Measurements from ENCODE around the gene SH2D3A.

The SH2D3A gene

DNA sequence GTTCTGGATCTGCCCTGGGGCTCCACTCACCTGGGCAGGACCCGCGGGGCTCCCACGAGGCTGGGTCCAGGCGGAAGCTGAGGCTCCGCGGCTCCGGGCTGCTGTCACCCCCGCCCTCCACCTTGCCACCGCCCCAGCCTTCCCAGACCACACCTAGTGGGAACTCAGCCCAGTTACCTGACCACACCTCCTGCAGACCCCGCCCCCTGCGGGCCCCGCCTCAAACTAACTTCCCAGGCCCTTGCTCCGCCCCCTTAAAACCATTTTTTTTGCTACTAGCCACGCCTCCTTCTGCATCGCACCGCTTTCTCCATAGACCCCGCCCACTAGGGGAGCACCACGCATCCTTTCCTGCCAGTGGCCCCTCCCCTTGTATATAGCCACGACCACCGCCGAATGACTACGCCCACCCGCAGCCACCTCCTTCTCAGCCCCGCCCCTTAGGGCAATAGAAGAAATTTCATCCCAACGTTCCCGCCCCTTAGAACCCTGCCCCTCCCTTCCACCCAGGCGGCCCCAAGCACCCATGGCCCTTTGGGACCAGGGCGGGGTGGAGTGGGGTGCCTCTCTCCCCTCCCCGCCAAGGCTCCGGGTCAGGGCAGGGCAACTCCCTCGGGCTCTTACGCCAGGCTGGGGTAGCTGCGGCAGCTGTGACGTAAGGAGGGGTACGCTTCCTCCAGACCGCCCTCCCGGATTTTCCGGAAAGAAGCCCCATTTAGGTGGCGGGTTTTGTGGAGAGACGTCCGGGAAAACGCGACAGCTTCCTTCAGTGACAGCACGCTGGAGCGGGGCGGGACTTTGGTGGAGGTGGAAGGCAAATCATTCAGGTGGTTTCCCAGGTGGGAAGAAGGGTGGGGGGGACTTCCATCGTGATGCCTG lies at the start of gene SH2D3A:
Gene SH2D3A (minus strand): TSS at position 79 of the 879 bp plus-strand sequence. CDS start 3,687 bp downstream, outside the sequence.
- H3K9ac ChIP-seq (ENCODE audit: low read length), result peak within 1 kb of the TSS; percentile 66

DNA sequence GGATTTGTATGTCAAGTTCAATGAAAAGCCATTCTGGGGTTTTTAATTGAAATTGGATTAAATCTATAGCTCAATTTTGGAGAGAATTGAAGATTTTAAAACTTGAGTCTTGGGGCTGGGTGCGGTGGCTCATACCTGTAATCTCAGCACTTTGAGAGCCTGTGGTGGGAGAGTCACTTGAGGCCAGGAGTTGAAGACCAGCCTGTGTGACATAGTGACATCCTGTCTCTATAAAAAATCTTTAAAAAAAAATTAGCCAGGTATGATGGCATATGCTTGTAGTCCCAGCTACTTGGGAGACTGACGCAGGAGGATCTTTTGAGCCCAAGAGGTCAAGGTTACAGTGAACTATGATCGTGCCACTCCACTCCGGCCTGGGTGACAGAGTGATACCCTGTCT lies 46.4 kb upstream of the SH2D3A start:
- no peaks in the 10 kb centered on the region for H3K9me3 ChIP-seq (replicated peaks; ENCODE audit: insufficient read depth, low read length)
- no peak for TF ChIP-seq EZH2phosphoT487 (IDR thresholded peaks at IDR 0.05; ENCODE audit: low read length)
- H3K79me2 ChIP-seq (ENCODE audit: low read length), result peaks cover 100% of the 10 kb centered on the region
- H3K9ac ChIP-seq (ENCODE audit: low read length), result no peak overlapping the region
- H3K36me3 ChIP-seq (replicated peaks; ENCODE audit: insufficient read depth, low read length), result no peaks in the 10 kb centered on the region
- no peak for DNase-seq
- H3F3A ChIP-seq (ENCODE audit: insufficient read depth, low read length), result 0 out of 2 replicates have a peak, but pooled peaks cover 2% of the 10 kb centered on the region
- no peaks in the 10 kb centered on the region for H3K9me2 ChIP-seq (replicated peaks; ENCODE audit: insufficient read depth, low read length)
- no peak overlapping the region for H3K4me2 ChIP-seq (ENCODE audit: low read depth, low read length)
- H3K27ac ChIP-seq (ENCODE audit: low read length), result no peak overlapping the region
- H3K4me1 ChIP-seq (ENCODE audit: low read length), result no peaks in the 10 kb centered on the region
- H3K27me3 ChIP-seq (replicated peaks; ENCODE audit: insufficient read depth, low read length), result no peaks in the 10 kb centered on the region
- no peaks in the 10 kb centered on the region for H4K20me1 ChIP-seq (ENCODE audit: insufficient read depth, low read length)
- no peak overlapping the region for H2AFZ ChIP-seq (ENCODE audit: low read length)
- no peak overlapping the region for H3K4me3 ChIP-seq (ENCODE audit: low read length)

More for the DNA sequence above, at the start of gene SH2D3A:
- TF ChIP-seq EZH2 (optimal IDR thresholded peaks at IDR 0.05; ENCODE audit: low read depth, low read length) (no peak), EZH2phosphoT487 (IDR thresholded peaks at IDR 0.05; ENCODE audit: low read length) (no peak)
- TF ChIP-seq, protein P1, sequence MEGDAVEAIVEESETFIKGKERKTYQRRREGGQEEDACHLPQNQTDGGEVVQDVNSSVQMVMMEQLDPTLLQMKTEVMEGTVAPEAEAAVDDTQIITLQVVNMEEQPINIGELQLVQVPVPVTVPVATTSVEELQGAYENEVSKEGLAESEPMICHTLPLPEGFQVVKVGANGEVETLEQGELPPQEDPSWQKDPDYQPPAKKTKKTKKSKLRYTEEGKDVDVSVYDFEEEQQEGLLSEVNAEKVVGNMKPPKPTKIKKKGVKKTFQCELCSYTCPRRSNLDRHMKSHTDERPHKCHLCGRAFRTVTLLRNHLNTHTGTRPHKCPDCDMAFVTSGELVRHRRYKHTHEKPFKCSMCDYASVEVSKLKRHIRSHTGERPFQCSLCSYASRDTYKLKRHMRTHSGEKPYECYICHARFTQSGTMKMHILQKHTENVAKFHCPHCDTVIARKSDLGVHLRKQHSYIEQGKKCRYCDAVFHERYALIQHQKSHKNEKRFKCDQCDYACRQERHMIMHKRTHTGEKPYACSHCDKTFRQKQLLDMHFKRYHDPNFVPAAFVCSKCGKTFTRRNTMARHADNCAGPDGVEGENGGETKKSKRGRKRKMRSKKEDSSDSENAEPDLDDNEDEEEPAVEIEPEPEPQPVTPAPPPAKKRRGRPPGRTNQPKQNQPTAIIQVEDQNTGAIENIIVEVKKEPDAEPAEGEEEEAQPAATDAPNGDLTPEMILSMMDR (IDR thresholded peaks at IDR 0.05; ENCODE audit: low read length), result no peak
- Histone ChIP-seq H3F3A (ENCODE audit: insufficient read depth, low read length) (peaks cover 22% of the 10 kb centered on the region), H3K4me3 (ENCODE audit: low read length) (peak within 1 kb of the TSS; percentile 85), H3K27me3 (replicated peaks; ENCODE audit: insufficient read depth, low read length) (no peaks in the 10 kb centered on the region), H3K79me2 (ENCODE audit: low read length) (peaks cover 49% of the 10 kb centered on the region), H3K27ac (ENCODE audit: low read length) (peak within 1 kb of the TSS; percentile 66), H3K9me2 (replicated peaks; ENCODE audit: insufficient read depth, low read length) (no peaks in the 10 kb centered on the region), H3K9me3 (replicated peaks; ENCODE audit: insufficient read depth, low read length) (no peaks in the 10 kb centered on the region), H3K4me1 (ENCODE audit: low read length) (peaks cover 24% of the 10 kb centered on the region), H2AFZ (ENCODE audit: low read length) (peak within 1 kb of the TSS; percentile 97), H3K4me2 (ENCODE audit: low read depth, low read length) (peak within 1 kb of the TSS; percentile 93), H3K36me3 (replicated peaks; ENCODE audit: insufficient read depth, low read length) (no peaks in the 10 kb centered on the region), H4K20me1 (ENCODE audit: insufficient read depth, low read length) (no peaks in the 10 kb centered on the region)
- DNase-seq, result peak; percentile 96

DNA sequence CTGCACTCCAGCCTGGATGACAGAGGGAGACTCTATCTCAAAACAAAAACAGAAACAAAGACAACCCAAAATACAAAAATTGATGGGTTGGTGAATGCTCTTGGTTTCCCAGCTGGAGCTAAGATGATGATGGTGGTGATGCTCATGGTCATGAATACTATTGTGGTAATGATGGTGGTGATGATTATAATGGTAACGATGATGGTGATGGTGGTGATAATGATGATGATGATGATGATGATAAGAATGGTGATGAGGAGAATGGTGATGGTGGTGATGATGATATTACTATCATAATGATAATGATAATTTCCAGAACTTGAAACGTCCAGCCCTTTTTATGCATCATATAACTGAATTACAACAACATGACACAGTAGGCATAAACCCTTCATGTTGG lies 45.4 kb upstream of the SH2D3A start:
- H3K9ac ChIP-seq (ENCODE audit: low read length), result no peak overlapping the region
- no peak overlapping the region for H2AFZ ChIP-seq (ENCODE audit: low read length)
- no peaks in the 10 kb centered on the region for H3K36me3 ChIP-seq (replicated peaks; ENCODE audit: insufficient read depth, low read length)
- no peaks in the 10 kb centered on the region for H4K20me1 ChIP-seq (ENCODE audit: insufficient read depth, low read length)
- H3K9me3 ChIP-seq (replicated peaks; ENCODE audit: insufficient read depth, low read length), result no peaks in the 10 kb centered on the region
- no peak overlapping the region for H3K27ac ChIP-seq (ENCODE audit: low read length)
- 0 out of 2 replicates have a peak, but pooled peaks cover 2% of the 10 kb centered on the region for H3F3A ChIP-seq (ENCODE audit: insufficient read depth, low read length)
- no peaks in the 10 kb centered on the region for H3K4me1 ChIP-seq (ENCODE audit: low read length)
- H3K4me2 ChIP-seq (ENCODE audit: low read depth, low read length), result no peak overlapping the region
- H3K9me2 ChIP-seq (replicated peaks; ENCODE audit: insufficient read depth, low read length), result no peaks in the 10 kb centered on the region
- no peak overlapping the region for H3K4me3 ChIP-seq (ENCODE audit: low read length)
- TF ChIP-seq EZH2phosphoT487 (IDR thresholded peaks at IDR 0.05; ENCODE audit: low read length) (no peak), EZH2 (optimal IDR thresholded peaks at IDR 0.05; ENCODE audit: low read depth, low read length) (no peak)
- TF ChIP-seq, protein P1 (IDR thresholded peaks at IDR 0.05; ENCODE audit: low read length), result no peak
- peaks cover 99% of the 10 kb centered on the region for H3K79me2 ChIP-seq (ENCODE audit: low read length)
- DNase-seq, result no peak
- H3K27me3 ChIP-seq (replicated peaks; ENCODE audit: insufficient read depth, low read length), result no peaks in the 10 kb centered on the region

DNA sequence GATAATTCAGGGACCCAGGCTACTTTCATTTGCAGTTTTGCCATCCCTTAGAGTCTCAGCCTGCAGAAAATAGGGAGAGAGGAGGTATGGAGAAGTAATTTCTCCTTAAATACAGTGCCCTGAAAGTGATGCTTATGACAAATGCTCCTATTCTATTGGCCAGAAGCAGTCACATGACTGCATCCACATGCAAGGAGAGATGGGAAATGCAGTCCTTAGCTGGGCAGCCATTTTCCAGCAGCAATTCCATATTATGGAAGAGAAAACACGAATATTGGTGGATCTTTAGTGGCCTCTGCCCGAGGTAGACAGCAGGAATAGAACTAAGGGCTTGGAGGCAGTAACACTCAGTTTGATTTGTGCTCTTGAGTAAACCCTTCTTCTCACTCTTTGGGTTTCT lies 44.7 kb upstream of the SH2D3A start:
- Histone ChIP-seq H3K27ac (ENCODE audit: low read length) (no peak overlapping the region), H3K9me3 (replicated peaks; ENCODE audit: insufficient read depth, low read length) (no peaks in the 10 kb centered on the region), H4K20me1 (ENCODE audit: insufficient read depth, low read length) (no peaks in the 10 kb centered on the region), H3K4me3 (ENCODE audit: low read length) (no peak overlapping the region), H3K27me3 (replicated peaks; ENCODE audit: insufficient read depth, low read length) (no peaks in the 10 kb centered on the region), H3F3A (ENCODE audit: insufficient read depth, low read length) (0 out of 2 replicates have a peak, but pooled peaks cover 2% of the 10 kb centered on the region), H3K79me2 (ENCODE audit: low read length) (peaks cover 99% of the 10 kb centered on the region), H3K36me3 (replicated peaks; ENCODE audit: insufficient read depth, low read length) (no peaks in the 10 kb centered on the region), H3K4me2 (ENCODE audit: low read depth, low read length) (no peak overlapping the region), H2AFZ (ENCODE audit: low read length) (no peak overlapping the region), H3K9ac (ENCODE audit: low read length) (no peak overlapping the region), H3K9me2 (replicated peaks; ENCODE audit: insufficient read depth, low read length) (no peaks in the 10 kb centered on the region), H3K4me1 (ENCODE audit: low read length) (no peaks in the 10 kb centered on the region)
- no peak for DNase-seq
- TF ChIP-seq EZH2phosphoT487 (IDR thresholded peaks at IDR 0.05; ENCODE audit: low read length), result no peak
- TF ChIP-seq EZH2 (optimal IDR thresholded peaks at IDR 0.05; ENCODE audit: low read depth, low read length), result no peak
- TF ChIP-seq, protein P1 (IDR thresholded peaks at IDR 0.05; ENCODE audit: low read length), result no peak
